Stimulated activated CD4-positive, alpha-beta T cell treated with anti-CD3 and anti-CD28 coated beads, Interleukin-2, amount 100 ng/mL, for 48 hours (primary cell): Measurements from ENCODE around the gene ALDH1B1.

Experiments used
- DNase-seq, 2 donors: peaks; one replicate each; pipeline ENCODE4 v3.0.0-alpha.2; 2020

ALDH1B1 gene

GRCh38 chr9:38442473-38443096 is 50.1 kb downstream of the ALDH1B1 start:
- no peak for DNase-seq

GRCh38 chr9:38443181-38443580 is 50.7 kb downstream of the ALDH1B1 start:
- DNase-seq: no peak

DNA sequence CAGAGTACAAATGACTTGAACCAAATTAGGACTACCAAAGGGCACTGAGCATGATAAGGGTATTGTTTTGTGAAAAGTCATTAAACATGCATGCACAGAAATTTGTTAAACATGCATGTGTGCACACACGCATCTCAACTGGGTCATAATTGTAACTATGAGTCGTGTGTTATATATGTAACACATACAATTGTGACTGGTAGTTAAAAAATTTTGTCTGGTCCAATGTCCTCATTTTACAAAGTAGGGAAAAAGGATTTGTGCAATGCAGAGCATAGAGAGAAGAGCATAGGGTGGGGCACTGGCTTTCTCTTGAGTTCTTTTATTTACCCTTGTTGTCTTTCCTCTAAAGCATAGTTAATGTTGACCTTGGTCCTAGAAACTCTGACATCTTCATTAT is 51.1 kb downstream of the ALDH1B1 start:
- no peak for DNase-seq

- no peak for DNase-seq
Observed at GRCh38 chr9:38445154-38446043, 52.9 kb downstream of the ALDH1B1 start.

GRCh38 chr9:38447703-38448102 is 55.2 kb downstream of the ALDH1B1 start:
- DNase-seq: no peak
